Spleen (tissue), 13 donors: ENCODE measurements around the gene SNED1. TPM values are rescaled to one million over a fixed set of nuclear protein-coding genes. Genes with fewer than 3 reads are reported as not detected.

Experiments
- DNase-seq: peaks from one replicate; pipeline ENCODE4 v3.0.0-alpha.2; 2020
- H3K27ac ChIP-seq, 8 donors: fragments of 200-600 bp; sonication (generic) in 7 of 8; 1 replicate in 4 of 8; 2 replicates in 4 of 8; pipeline versions ENCODE4 v1.5.0 to v1.8.0; 2016 to 2021; ENCODE audit warnings: inconsistent platforms in 4 of 8, mild to moderate bottlenecking in 4 of 8, moderate library complexity in 1 of 8
- H3K27me3 ChIP-seq, 7 donors: fragments of 200-600 bp; sonication (generic) in 6 of 7; replicated peaks in 1 of 7; 1 replicate in 4 of 7; 2 replicates in 3 of 7; pipeline versions ENCODE4 v1.5.0 to v1.8.0; 2016 to 2021; ENCODE audit warnings: inconsistent platforms in 3 of 7, mild to moderate bottlenecking in 1 of 7
- H3K36me3 ChIP-seq, 6 donors: fragments of 200-600 bp; sonication (generic) in 5 of 6; 1 replicate in 4 of 6; 2 replicates in 2 of 6; pipeline versions ENCODE4 v1.5.0 to v1.8.0; 2016 to 2021; ENCODE audit warnings: inconsistent platforms in 2 of 6
- H3K4me1 ChIP-seq, 6 donors: fragments of 200-600 bp; sonication (generic) in 5 of 6; 1 replicate in 3 of 6; 2 replicates in 3 of 6; pipeline versions ENCODE4 v1.5.0 to v1.8.0; 2016 to 2021; ENCODE audit warnings: inconsistent platforms in 3 of 6
- H3K4me3 ChIP-seq, 8 donors: fragments of 200-600 bp; sonication (generic) in 7 of 8; 1 replicate in 4 of 8; 2 replicates in 4 of 8; pipeline versions ENCODE4 v1.5.0 to v1.8.0; 2016 to 2021; ENCODE audit warnings: inconsistent platforms in 4 of 8, mild to moderate bottlenecking in 4 of 8, moderate library complexity in 2 of 8
- H3K9me3 ChIP-seq, 8 donors: fragments of 200-600 bp; sonication (generic) in 7 of 8; 1 replicate in 4 of 8; 2 replicates in 4 of 8; pipeline versions ENCODE4 v1.5.0 to v1.8.0; 2016 to 2021; ENCODE audit warnings: inconsistent platforms in 4 of 8
- POLR2A ChIP-seq, 3 donors: fragments of 450-650 bp; IDR thresholded peaks; one replicate each; pipeline ENCODE4 v1.5.1; 2017; ENCODE audit warnings: antibody characterized with exemption in 3 of 3, mild to moderate bottlenecking in 1 of 3
- POLR2AphosphoS5 ChIP-seq, 3 donors: sonication (generic); formaldehyde crosslinking; IDR thresholded peaks; one replicate each; pipeline ENCODE4 v1.5.1; 2017; ENCODE audit warnings: antibody characterized with exemption in 3 of 3
- WGBS, 5 donors: extraction: QIAGEN DNeasy Blood & Tissue Kit in 3 of 5; methylation state at CpG; one replicate each; pipeline versions ENCODE4 v1.1.5 to v1.1.7; 2013 to 2018; 5-methylcytosine and 5-hydroxymethylcytosine counted together
- intact Hi-C: fragments of 100-400 bp; cut with DNase I; formaldehyde crosslinking; loops from one replicate; pipeline ENCODE4 v1.15.0; 2023; ENCODE audit warnings: low total_unique reads
- long read RNA-seq, 2 donors: transcript quantifications; one replicate each; lab custom pipeline, GENCODE V29; 2026
- polyA plus RNA-seq, 3 donors: library from polyadenylated mRNA; stranded (reverse); fragments of 200-250 nt; gene quantifications; one replicate each; pipeline ENCODE4 v1.2.1, GENCODE V29; 2013
- total RNA-seq, 7 donors: library from RNA; depleted of rRNA in 3 of 7; stranded (reverse); fragments of >200 nt in 3 of 7; fragmentation: NEBNext Ultra II Directional in 4 of 7; extraction: Animal tissue kit (Norgen Biotek cat#: 25700) in 4 of 7; gene quantifications; one replicate each; pipeline versions ENCODE4 v1.1.0 to v1.2.1, GENCODE V29; 2016 to 2021
- TF ChIP-seq, protein P1 (sequence below), 11 experiments: fragments of 200-600 bp in 7 of 11; fragments of 450-650 bp in 4 of 11; sonication (generic) in 4 of 11; IDR thresholded peaks in 8 of 11; conservative IDR thresholded peaks in 3 of 11; 1 replicate in 7 of 11; 2 replicates in 4 of 11; pipeline versions ENCODE4 v1.4.0 to v1.8.0; 2016 to 2021; ENCODE audit warnings: antibody characterized with exemption in 11 of 11, inconsistent platforms in 4 of 11, mild to moderate bottlenecking in 1 of 11
- donor health status: healthy with polysubstance abuse.
- donor health status: DM: no; HTN: no; CAD: no; lungs with moderate emphysema.
- donor health status: DM: no; HTN: no; CAD: no.
- donor health status: Bipolar disorder and iron deficiency.
- donor health status: healthy.
- donor health status: DM: no; HTN: no; CAD: no.
- donor health status: DM: yes; HTN: yes; CAD: no.

The SNED1 gene
- 10 to 100 TPM; 41.2 to 85.3 (median 66.2) TPM for total RNA-seq
- polyA plus RNA-seq: 1 to 10 TPM; 2.6 to 9.5 (median 4.6) TPM
- long read RNA-seq, donor 1, partial matches to known transcripts: 8 of 9 reads
- long read RNA-seq, donor 1, other reads (novel, unspliced or antisense): 0 of 9 reads
- long read RNA-seq, donor 2, full-length matches to known transcripts: 1 of 1 reads
- long read RNA-seq, donor 2, partial matches to known transcripts: 0 of 1 reads
- long read RNA-seq, donor 2, other reads (novel, unspliced or antisense): 0 of 1 reads

DNA sequence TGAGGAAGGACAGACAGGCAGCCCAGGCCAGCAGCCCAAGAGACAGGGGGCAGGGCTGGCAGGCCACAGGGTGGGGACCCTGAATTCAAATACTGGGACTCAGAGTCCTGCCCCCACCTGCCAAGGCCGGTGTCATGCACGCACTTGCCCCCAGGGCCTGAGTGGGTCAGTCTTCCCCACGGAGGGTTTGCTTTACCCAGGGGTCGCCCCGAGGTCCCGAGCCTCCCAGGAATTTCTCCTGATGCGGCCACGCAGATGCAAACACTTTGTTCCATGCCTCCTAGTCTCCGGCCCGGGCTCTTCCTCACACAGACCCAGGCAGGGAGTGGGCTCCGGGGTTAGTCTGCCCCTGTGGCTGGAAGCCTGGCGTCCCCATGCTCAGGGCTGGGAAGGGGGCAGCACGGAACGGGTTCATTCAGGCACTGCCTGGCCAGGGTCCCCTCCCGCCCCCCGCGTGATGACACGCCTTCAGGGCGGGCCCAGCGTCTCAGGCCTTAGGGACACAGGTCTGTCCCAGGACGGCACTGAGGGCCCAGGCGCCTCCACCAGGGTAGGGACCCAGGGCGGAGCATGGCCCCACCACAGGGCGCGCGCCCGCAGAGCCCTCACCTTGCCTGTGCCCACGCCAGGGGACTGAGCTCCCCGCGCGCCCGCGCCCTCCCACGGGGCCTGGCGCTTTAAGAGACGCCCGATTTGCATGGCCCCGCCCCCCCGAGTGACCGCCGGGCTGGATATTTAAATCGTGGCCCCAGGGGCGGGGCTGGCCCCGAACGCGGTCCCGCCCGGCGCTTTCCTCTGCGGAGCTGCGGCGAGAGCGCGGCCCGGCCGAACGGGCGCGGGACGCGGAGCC lies at the start of gene SNED1:
SNED1 (plus strand) TSS at position 763 of the 850 bp plus-strand sequence. CDS start 220 bp downstream, outside the sequence.
- H3K27me3 ChIP-seq: peaks cover 0 to 70% (median 13%) of the 10 kb centered on the region in 7 donors
- H3K4me1 ChIP-seq: peaks cover 22 to 85% (median 54%) of the 10 kb centered on the region in 6 donors
- peak within 1 kb of the TSS; percentile 44 to 78 (median 50) for H3K4me3 ChIP-seq
- WGBS, 5 donors: 0 to 12% (median 10%) methylated on average over 11 to 61 of the region's 61 CpGs
- peak within 1 kb of the TSS; percentile 60 to 89 (median 81) for H3K27ac ChIP-seq
- TF ChIP-seq POLR2A (IDR thresholded peaks at IDR 0.05) (peak in 1 of 3 donors; percentile 37), POLR2AphosphoS5 (IDR thresholded peaks at IDR 0.05) (peak; percentile 56 to 81 (median 81))
- TF ChIP-seq, protein P1, sequence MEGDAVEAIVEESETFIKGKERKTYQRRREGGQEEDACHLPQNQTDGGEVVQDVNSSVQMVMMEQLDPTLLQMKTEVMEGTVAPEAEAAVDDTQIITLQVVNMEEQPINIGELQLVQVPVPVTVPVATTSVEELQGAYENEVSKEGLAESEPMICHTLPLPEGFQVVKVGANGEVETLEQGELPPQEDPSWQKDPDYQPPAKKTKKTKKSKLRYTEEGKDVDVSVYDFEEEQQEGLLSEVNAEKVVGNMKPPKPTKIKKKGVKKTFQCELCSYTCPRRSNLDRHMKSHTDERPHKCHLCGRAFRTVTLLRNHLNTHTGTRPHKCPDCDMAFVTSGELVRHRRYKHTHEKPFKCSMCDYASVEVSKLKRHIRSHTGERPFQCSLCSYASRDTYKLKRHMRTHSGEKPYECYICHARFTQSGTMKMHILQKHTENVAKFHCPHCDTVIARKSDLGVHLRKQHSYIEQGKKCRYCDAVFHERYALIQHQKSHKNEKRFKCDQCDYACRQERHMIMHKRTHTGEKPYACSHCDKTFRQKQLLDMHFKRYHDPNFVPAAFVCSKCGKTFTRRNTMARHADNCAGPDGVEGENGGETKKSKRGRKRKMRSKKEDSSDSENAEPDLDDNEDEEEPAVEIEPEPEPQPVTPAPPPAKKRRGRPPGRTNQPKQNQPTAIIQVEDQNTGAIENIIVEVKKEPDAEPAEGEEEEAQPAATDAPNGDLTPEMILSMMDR (IDR thresholded peaks at IDR 0.05 in 8 of 11, conservative IDR thresholded peaks at IDR 0.05 in 3 of 11): no peak
- intact Hi-C loops: no loop called here
- peaks cover 0 to 7% (median 2%) of the 10 kb centered on the region in 8 donors for H3K9me3 ChIP-seq
- peaks cover 0 to 6% (median under 1%) of the 10 kb centered on the region in 6 donors for H3K36me3 ChIP-seq
- peak; percentile 93 for DNase-seq

DNA sequence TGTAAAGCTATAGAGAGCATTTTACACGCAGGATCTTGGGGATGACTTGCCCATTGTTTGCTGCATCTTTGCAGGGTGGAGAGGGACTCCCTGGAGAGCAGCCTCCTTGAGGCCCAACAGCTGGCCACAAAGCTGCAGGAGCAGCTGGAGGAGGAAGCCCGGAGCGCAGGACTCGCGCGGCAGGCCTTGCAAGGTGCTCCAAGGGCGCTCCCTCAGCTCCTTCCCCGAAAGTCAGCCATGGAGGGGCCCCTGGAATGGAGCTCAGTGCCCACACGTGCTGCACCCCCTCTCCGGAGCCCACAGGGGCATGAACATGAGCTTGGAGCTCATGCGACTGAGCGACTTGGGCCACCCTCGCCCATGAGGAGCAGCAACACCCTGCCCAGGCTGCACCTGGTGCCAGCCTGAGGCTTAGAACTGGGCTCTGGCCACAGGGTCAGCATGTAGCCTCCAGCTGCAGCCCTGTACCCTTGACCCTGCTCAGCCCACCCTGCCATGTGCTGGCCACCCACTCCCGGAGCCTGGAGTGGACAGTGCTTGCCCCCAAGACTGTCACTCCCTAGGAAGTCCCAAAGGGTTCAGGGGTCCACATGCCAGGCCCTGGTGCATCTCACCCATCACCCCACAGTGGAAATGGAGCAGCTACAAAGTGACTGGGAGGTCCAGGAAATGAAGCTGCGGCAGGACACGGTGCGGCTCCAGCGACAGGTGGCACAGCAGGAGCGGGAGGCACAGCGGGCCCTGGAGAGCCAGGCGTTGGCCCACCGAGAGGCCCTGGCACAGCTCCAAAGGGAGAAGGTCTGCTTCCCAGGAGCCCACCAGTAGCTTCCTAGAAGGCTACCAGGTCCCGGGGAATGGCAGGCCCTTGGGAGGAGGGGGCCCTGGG lies 49.3 kb upstream of the SNED1 start:
- WGBS, 5 donors: 84 to 90% (median 88%) methylated on average over 15 to 23 of the region's 23 CpGs
- H3K4me1 ChIP-seq: no peaks in the 10 kb centered on the region
- H3K27me3 ChIP-seq: peaks cover 0 to 9% (median 0%) of the 10 kb centered on the region in 7 donors
- intact Hi-C loops: no loop called here
- H3K36me3 ChIP-seq: no peaks in the 10 kb centered on the region
- H3K4me3 ChIP-seq: no peak overlapping the region
- TF ChIP-seq POLR2AphosphoS5 (IDR thresholded peaks at IDR 0.05) (no peak), POLR2A (IDR thresholded peaks at IDR 0.05) (no peak)
- TF ChIP-seq, protein P1 (IDR thresholded peaks at IDR 0.05 in 8 of 11, conservative IDR thresholded peaks at IDR 0.05 in 3 of 11): no peak
- no peak overlapping the region for H3K27ac ChIP-seq
- no peaks in the 10 kb centered on the region for H3K9me3 ChIP-seq
- peak; percentile 47 for DNase-seq

GRCh38 chr2:240949791-240950705 lies 48.4 kb upstream of the SNED1 start:
- WGBS, 5 donors: 86 to 93% (median 90%) methylated on average over 5 to 14 of the region's 14 CpGs
- H3K4me1 ChIP-seq: no peaks in the 10 kb centered on the region
- intact Hi-C loops: no loop called here
- TF ChIP-seq POLR2A (IDR thresholded peaks at IDR 0.05): no peak
- TF ChIP-seq POLR2AphosphoS5 (IDR thresholded peaks at IDR 0.05): no peak
- TF ChIP-seq, protein P1 (IDR thresholded peaks at IDR 0.05 in 8 of 11, conservative IDR thresholded peaks at IDR 0.05 in 3 of 11): no peak
- H3K27me3 ChIP-seq: peaks cover 0 to 9% (median 0%) of the 10 kb centered on the region in 7 donors
- no peak overlapping the region for H3K4me3 ChIP-seq
- DNase-seq: no peak
- no peak overlapping the region for H3K27ac ChIP-seq
- H3K9me3 ChIP-seq: no peaks in the 10 kb centered on the region
- H3K36me3 ChIP-seq: no peaks in the 10 kb centered on the region
